B cell (primary cell): ENCODE data around the gene ACER2. TPM values are rescaled to one million over a fixed set of nuclear protein-coding genes. Genes with fewer than 3 reads are reported as not detected.

Experiments used
- ATAC-seq: fragments of 200-7000 bp; cut with Tn5 transposase; one replicate; pipeline ENCODE4 v1.10.0; 2021; ENCODE audit warnings: low read depth, mild to moderate bottlenecking, moderate number of reproducible peaks, moderate library complexity
- CTCF ChIA-PET: fragments of 350-600 bp; sonication (Branson Sonifier 250); formaldehyde crosslinking; loops from one replicate; lab custom pipeline; 2021; ENCODE audit warnings: antibody characterized with exemption, inconsistent platforms; lab: Charles Lee
- POLR2A ChIA-PET: fragments of 350-600 bp; sonication (Branson Sonifier 250); formaldehyde crosslinking; loops from one replicate; lab custom pipeline; 2021; ENCODE audit warnings: antibody characterized with exemption; lab: Charles Lee
- DNase-seq: peaks from one replicate; pipeline ENCODE4 v3.0.0; 2013
- H2AFZ ChIP-seq: 2 replicates; pipeline ENCODE4 v1.6.1; 2012; ENCODE audit warnings: mild to moderate bottlenecking, low read depth, low read length; ENCODE audit not compliant: insufficient read depth, poor library complexity, severe bottlenecking
- H3K27ac ChIP-seq, 2 donors: 1 replicate in 1 of 2; 2 replicates in 1 of 2; pipeline ENCODE4 v1.5.1; 2012 to 2013; ENCODE audit warnings: low read length in 2 of 2, mild to moderate bottlenecking in 2 of 2, moderate library complexity in 1 of 2
- H3K27me3 ChIP-seq, 4 experiments: fragments of 200-600 bp in 1 of 4; sonication (generic) in 1 of 4; replicated peaks in 1 of 4; 1 replicate in 2 of 4; 2 replicates in 2 of 4; pipeline versions ENCODE4 v1.6.1 to v1.7.0; 2013 to 2016; ENCODE audit warnings: low read length in 3 of 4, mild to moderate bottlenecking in 2 of 4, mixed read lengths in 1 of 4, moderate library complexity in 1 of 4; ENCODE audit not compliant: insufficient read depth in 4 of 4, control insufficient read depth in 3 of 4; ENCODE audit errors: control extremely low read depth in 1 of 4
- H3K36me3 ChIP-seq, 2 experiments: replicated peaks in 1 of 2; 1 replicate in 1 of 2; 2 replicates in 1 of 2; pipeline versions ENCODE4 v1.6.1 to v1.7.1; 2013; ENCODE audit warnings: low read length in 1 of 2; ENCODE audit not compliant: insufficient read depth in 2 of 2, control insufficient read depth in 1 of 2; ENCODE audit errors: control extremely low read depth in 1 of 2, extremely low read depth in 1 of 2
- H3K4me1 ChIP-seq, 2 donors: fragments of 200-600 bp in 1 of 2; sonication (generic) in 1 of 2; 1 replicate in 1 of 2; 2 replicates in 1 of 2; pipeline versions ENCODE4 v1.5.1 to v1.6.1; 2013 to 2017; ENCODE audit warnings: low read length in 2 of 2; ENCODE audit not compliant: control insufficient read depth in 2 of 2, insufficient read depth in 2 of 2
- H3K4me2 ChIP-seq: replicated peaks from 2 replicates; pipeline ENCODE3; 2012; ENCODE audit warnings: mild to moderate bottlenecking, low read depth, low read length; ENCODE audit not compliant: poor library complexity, severe bottlenecking
- H3K4me3 ChIP-seq, 5 experiments: fragments of 200-600 bp in 1 of 5; sonication (generic) in 1 of 5; 1 replicate in 3 of 5; 2 replicates in 2 of 5; pipeline versions ENCODE4 v1.5.1 to v1.7.0; 2011 to 2016; ENCODE audit warnings: low read length in 4 of 5, mild to moderate bottlenecking in 4 of 5, low read depth in 2 of 5, control low read depth in 1 of 5, moderate library complexity in 1 of 5; ENCODE audit not compliant: insufficient read depth in 1 of 5; ENCODE audit errors: control extremely low read depth in 1 of 5, extremely low read depth in 1 of 5
- H3K79me2 ChIP-seq: fragments of 200-600 bp; sonication (generic); one replicate; pipeline ENCODE4 v1.6.0; 2016; ENCODE audit warnings: low read length; ENCODE audit not compliant: control insufficient read depth, insufficient read depth
- H3K9ac ChIP-seq: fragments of 200-600 bp; sonication (generic); 2 replicates; pipeline ENCODE4 v1.6.1; 2017; ENCODE audit warnings: mild to moderate bottlenecking, low read length, moderate library complexity
- H3K9me3 ChIP-seq, 3 donors: one replicate each; pipeline versions ENCODE4 v1.6.1 to v1.7.1; 2013; ENCODE audit warnings: low read length in 2 of 3; ENCODE audit not compliant: control insufficient read depth in 2 of 3, insufficient read depth in 1 of 3; ENCODE audit errors: control extremely low read depth in 1 of 3
- H4K20me1 ChIP-seq: 2 replicates; pipeline ENCODE4 v1.6.0; 2012; ENCODE audit warnings: mild to moderate bottlenecking, low read length; ENCODE audit not compliant: insufficient read depth, control insufficient read depth, poor library complexity, severe bottlenecking
- H3K27ac Mint-ChIP-seq: one replicate; pipeline ENCODE4 v1.8.0; 2021; ENCODE audit warnings: mixed read lengths
- H3K27me3 Mint-ChIP-seq: one replicate; pipeline ENCODE4 v1.8.0; 2021; ENCODE audit warnings: mixed read lengths
- H3K4me1 Mint-ChIP-seq: one replicate; pipeline ENCODE4 v1.8.0; 2021; ENCODE audit warnings: mixed read lengths
- H3K4me3 Mint-ChIP-seq: one replicate; pipeline ENCODE4 v1.8.0; 2021; ENCODE audit warnings: mixed read lengths
- H3K9me3 Mint-ChIP-seq: one replicate; pipeline ENCODE4 v1.8.0; 2022; ENCODE audit warnings: mixed read lengths; ENCODE audit not compliant: insufficient read depth
- intact Hi-C: fragments of 100-400 bp; cut with micrococcal nuclease; formaldehyde crosslinking; loops from one replicate; pipeline ENCODE4 v1.10.0; 2022
- polyA plus RNA-seq: library from polyadenylated mRNA; depleted of rRNA; stranded (reverse); fragments of >200 nt; gene quantifications from 2 replicates; pipeline ENCODE4 v1.2.3, GENCODE V29; 2012
- total RNA-seq, 2 donors: library from RNA; stranded (reverse); fragments of 120-200 nt in 1 of 2; gene quantifications; 1 replicate in 1 of 2; 2 replicates in 1 of 2; pipeline versions ENCODE4 v1.2.3 to v1.2.4, GENCODE V29; 2013 to 2022
- TF ChIP-seq, protein P1 (sequence below): fragments of 200-600 bp; IDR thresholded peaks from one replicate; pipeline ENCODE4 v1.8.0; 2022; ENCODE audit warnings: antibody characterized with exemption, mild to moderate bottlenecking

The ACER2 gene
- total and polyA plus RNA-seq, 2 donors (not counting 1 experiment from before 2014, with no cell fraction given): 1.1 to 5.5 TPM

DNA sequence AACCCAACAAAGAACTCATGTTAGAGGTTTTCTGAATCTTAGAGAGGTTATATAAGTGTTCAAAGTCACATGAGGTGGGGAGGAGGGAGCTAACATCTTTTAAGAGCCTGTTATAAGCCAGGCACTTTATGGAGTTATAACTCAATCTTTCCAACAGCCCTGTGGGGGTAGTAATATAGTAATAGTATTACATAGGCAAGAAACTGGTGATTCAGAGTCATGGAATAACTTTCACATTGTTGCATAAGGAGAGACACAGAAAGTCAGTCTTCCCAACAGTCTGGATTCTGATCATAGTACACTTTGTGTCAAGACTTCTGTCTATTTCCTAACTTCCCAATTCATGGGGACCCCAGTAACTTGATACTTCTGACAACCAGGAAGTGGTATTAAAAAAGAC, 89.2 kb downstream of the ACER2 start:
- intact Hi-C loops: no loop called here
- no peak overlapping the region for H3K9ac ChIP-seq
- DNase-seq: no peak
- CTCF ChIA-PET: interaction anchor here (1.2 kb wide), 1 partner anchor 10 kb away, joined by 3 read pairs; no protein-coding TSS in a partner anchor
- no peak overlapping the region for H3K4me3 ChIP-seq
- no peaks in the 10 kb centered on the region for H4K20me1 ChIP-seq
- H2AFZ ChIP-seq: no peak overlapping the region
- H3K4me1 ChIP-seq: peaks cover 5 to 6% of the 10 kb centered on the region in 2 donors
- no peak for ATAC-seq
- H3K27me3 ChIP-seq: peaks cover 0 to 4% (median 0%) of the 10 kb centered on the region in 4 experiments
- TF ChIP-seq, protein P1, sequence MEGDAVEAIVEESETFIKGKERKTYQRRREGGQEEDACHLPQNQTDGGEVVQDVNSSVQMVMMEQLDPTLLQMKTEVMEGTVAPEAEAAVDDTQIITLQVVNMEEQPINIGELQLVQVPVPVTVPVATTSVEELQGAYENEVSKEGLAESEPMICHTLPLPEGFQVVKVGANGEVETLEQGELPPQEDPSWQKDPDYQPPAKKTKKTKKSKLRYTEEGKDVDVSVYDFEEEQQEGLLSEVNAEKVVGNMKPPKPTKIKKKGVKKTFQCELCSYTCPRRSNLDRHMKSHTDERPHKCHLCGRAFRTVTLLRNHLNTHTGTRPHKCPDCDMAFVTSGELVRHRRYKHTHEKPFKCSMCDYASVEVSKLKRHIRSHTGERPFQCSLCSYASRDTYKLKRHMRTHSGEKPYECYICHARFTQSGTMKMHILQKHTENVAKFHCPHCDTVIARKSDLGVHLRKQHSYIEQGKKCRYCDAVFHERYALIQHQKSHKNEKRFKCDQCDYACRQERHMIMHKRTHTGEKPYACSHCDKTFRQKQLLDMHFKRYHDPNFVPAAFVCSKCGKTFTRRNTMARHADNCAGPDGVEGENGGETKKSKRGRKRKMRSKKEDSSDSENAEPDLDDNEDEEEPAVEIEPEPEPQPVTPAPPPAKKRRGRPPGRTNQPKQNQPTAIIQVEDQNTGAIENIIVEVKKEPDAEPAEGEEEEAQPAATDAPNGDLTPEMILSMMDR: no peak
- H3K27ac ChIP-seq: no peak overlapping the region
- POLR2A ChIA-PET: no interaction called here
- Mint-ChIP-seq H3K9me3 (peaks cover 6% of the 10 kb centered on the region), H3K27ac (no peak overlapping the region), H3K4me1 (peaks cover 10% of the 10 kb centered on the region), H3K27me3 (peaks cover 10% of the 10 kb centered on the region), H3K4me3 (no peak overlapping the region)
- H3K79me2 ChIP-seq: no peaks in the 10 kb centered on the region
- H3K36me3 ChIP-seq: no peaks in the 10 kb centered on the region
- no peak overlapping the region for H3K4me2 ChIP-seq
- no peaks in the 10 kb centered on the region for H3K9me3 ChIP-seq

Other genes starting within 250 kb of the ACER2 start
- 44.8 and 52.4 TPM in 2 replicates for gene DENND4C, start 178.3 kb upstream of the ACER2 start, total RNA-seq
- 9.9 and 14.0 TPM in 2 replicates for gene DENND4C, start 178.3 kb upstream of the ACER2 start, polyA plus RNA-seq
- 2,744 and 2,983 TPM in 2 replicates for gene RPS6, start 28.8 kb upstream of the ACER2 start, total RNA-seq
- 2,214 and 2,326 TPM in 2 replicates for gene RPS6, start 28.8 kb upstream of the ACER2 start, polyA plus RNA-seq